Left renal pelvis (tissue), 4 donors: ENCODE data around the gene PARD3B. TPM values are rescaled to one million over a fixed set of nuclear protein-coding genes. Genes with fewer than 3 reads are reported as not detected.

Source experiments
- DNase-seq, 4 donors: peaks; one replicate each; pipeline ENCODE4 v3.0.0-alpha.2; 2013; ENCODE audit warnings: low read depth in 4 of 4, low spot score in 3 of 4
- polyA plus RNA-seq, 4 donors: library from polyadenylated mRNA; unstranded; fragments of 120-200 nt; gene quantifications; one replicate each; pipeline ENCODE4 v1.2.1, GENCODE V29; 2013; ENCODE audit not compliant: insufficient read length in 4 of 4

PARD3B gene
- polyA plus RNA-seq, 4 donors: 22.6 to 39.0 (median 35.4) TPM

- no peak for DNase-seq
Measured at GRCh38 chr2:204749319-204749718, 204.0 kb downstream of the PARD3B start.

- no peak for DNase-seq
Measured at GRCh38 chr2:204750389-204750788, 205.1 kb downstream of the PARD3B start.

- no peak for DNase-seq
Measured at GRCh38 chr2:204751472-204751871, 206.2 kb downstream of the PARD3B start.

GRCh38 chr2:204753841-204754240, 208.6 kb downstream of the PARD3B start:
- DNase-seq: no peak

GRCh38 chr2:204754898-204755297, 209.6 kb downstream of the PARD3B start:
- no peak for DNase-seq

- DNase-seq: no peak
Measured at GRCh38 chr2:204763974-204764703, 218.9 kb downstream of the PARD3B start.

GRCh38 chr2:204770735-204771134, 225.5 kb downstream of the PARD3B start:
- no peak for DNase-seq

- no peak for DNase-seq
Measured at GRCh38 chr2:204771721-204772120, 226.4 kb downstream of the PARD3B start.

GRCh38 chr2:204772546-204772945, 227.3 kb downstream of the PARD3B start:
- no peak for DNase-seq

GRCh38 chr2:204775766-204776165, 230.5 kb downstream of the PARD3B start:
- DNase-seq: no peak

GRCh38 chr2:204776781-204777559, 231.7 kb downstream of the PARD3B start:
- DNase-seq: no peak

GRCh38 chr2:204779771-204780170, 234.5 kb downstream of the PARD3B start:
- DNase-seq: no peak

- DNase-seq: no peak
Measured at GRCh38 chr2:204781941-204782340, 236.7 kb downstream of the PARD3B start.

- no peak for DNase-seq
Measured at GRCh38 chr2:204790076-204790475, 244.8 kb downstream of the PARD3B start.

- no peak for DNase-seq
Measured at GRCh38 chr2:204791230-204791629, 246.0 kb downstream of the PARD3B start.

- DNase-seq: no peak
Measured at GRCh38 chr2:204794624-204795023, 249.3 kb downstream of the PARD3B start.

GRCh38 chr2:204795156-204795555, 249.9 kb downstream of the PARD3B start:
- no peak for DNase-seq

- DNase-seq: no peak
Measured at GRCh38 chr2:204796581-204796980, 251.3 kb downstream of the PARD3B start.

GRCh38 chr2:204799791-204800190, 254.5 kb downstream of the PARD3B start:
- DNase-seq: no peak

- DNase-seq: no peak
Measured at GRCh38 chr2:204808494-204808893, 263.2 kb downstream of the PARD3B start.

- DNase-seq: no peak
Measured at GRCh38 chr2:204824751-204825453, 279.6 kb downstream of the PARD3B start.
